Measurements from ENCODE around the gene METRN. TPM values are rescaled to one million over a fixed set of nuclear protein-coding genes. Genes with fewer than 3 reads are reported as not detected.

METRN gene
- total RNA-seq, 4 donors from 2014 or later: 51.0 to 109 (median 57.0) TPM

DNA sequence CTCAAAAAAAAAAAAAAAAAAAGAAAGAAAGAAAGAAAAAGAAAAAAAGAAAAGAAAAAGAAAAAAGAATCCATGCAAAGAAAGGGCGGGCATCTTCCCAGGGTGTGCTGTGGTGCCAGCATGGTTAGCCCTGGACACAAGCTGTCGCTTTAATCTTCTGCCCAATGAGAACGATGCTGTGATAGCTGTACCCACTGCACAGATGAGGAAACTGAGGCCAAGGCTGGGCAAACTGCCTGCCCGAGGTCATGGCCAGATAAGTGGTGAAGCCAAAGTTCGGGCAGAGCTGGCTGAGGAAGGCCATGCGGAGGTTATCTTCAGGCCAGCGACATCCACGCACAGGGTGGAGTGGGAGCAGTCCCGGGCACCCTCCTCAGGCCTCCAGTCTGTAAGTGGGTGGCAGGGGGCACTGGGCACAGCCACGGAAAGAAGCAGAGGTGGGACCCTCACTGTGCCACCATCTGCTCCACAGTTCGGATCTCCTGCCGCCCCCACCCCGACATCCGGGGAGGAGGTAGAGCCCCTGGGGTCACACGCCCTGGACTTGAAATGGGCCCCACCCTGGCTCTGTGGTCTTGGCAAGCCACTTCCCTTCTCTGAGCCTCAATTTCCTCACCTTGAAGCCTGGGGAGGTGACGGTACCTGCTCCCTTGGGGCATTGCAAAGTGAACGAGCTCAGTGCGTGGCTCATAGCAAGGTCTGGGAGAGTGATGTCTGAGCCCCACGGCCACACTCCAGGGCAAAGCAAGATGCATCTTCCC lies 15.8 kb upstream of the METRN start:
- no peak for TF ChIP-seq POLR2A (IDR thresholded peaks at IDR 0.05)
- TF ChIP-seq, protein P1, sequence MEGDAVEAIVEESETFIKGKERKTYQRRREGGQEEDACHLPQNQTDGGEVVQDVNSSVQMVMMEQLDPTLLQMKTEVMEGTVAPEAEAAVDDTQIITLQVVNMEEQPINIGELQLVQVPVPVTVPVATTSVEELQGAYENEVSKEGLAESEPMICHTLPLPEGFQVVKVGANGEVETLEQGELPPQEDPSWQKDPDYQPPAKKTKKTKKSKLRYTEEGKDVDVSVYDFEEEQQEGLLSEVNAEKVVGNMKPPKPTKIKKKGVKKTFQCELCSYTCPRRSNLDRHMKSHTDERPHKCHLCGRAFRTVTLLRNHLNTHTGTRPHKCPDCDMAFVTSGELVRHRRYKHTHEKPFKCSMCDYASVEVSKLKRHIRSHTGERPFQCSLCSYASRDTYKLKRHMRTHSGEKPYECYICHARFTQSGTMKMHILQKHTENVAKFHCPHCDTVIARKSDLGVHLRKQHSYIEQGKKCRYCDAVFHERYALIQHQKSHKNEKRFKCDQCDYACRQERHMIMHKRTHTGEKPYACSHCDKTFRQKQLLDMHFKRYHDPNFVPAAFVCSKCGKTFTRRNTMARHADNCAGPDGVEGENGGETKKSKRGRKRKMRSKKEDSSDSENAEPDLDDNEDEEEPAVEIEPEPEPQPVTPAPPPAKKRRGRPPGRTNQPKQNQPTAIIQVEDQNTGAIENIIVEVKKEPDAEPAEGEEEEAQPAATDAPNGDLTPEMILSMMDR (IDR thresholded peaks at IDR 0.05): no peak
- intact Hi-C loops (cut with DNase I): no loop called here
- Histone ChIP-seq H3K4me1 (peaks cover 15 to 26% of the 10 kb centered on the region in 2 donors), H3K36me3 (no peaks in the 10 kb centered on the region), H3K27me3 (peaks cover 13% of the 10 kb centered on the region), H3K9me3 (no peaks in the 10 kb centered on the region), H3K27ac (no peak overlapping the region), H3K4me3 (replicated peaks in 1 of 3) (no peak overlapping the region)
- 59 to 75% methylated on average over 10 to 19 of the region's 19 CpGs for WGBS, 2 donors
- no peak for DNase-seq

GRCh38 chr16:700684-701584 lies 14.0 kb upstream of the METRN start:
- WGBS, 2 donors: 9 to 10% methylated on average over 13 to 22 of the region's 76 CpGs
- H3K27ac ChIP-seq: no peak overlapping the region
- peaks cover under 1 to 18% of the 10 kb centered on the region in 2 donors for H3K4me1 ChIP-seq
- DNase-seq: no peak
- intact Hi-C loops (cut with DNase I): loop anchor here (10.0 kb wide), 1 partner anchor 494 kb away; no protein-coding TSS in a partner anchor
- H3K36me3 ChIP-seq: no peaks in the 10 kb centered on the region
- no peaks in the 10 kb centered on the region for H3K9me3 ChIP-seq
- TF ChIP-seq POLR2A (IDR thresholded peaks at IDR 0.05): no peak
- TF ChIP-seq, protein P1 (IDR thresholded peaks at IDR 0.05): no peak
- H3K27me3 ChIP-seq: peaks cover 17% of the 10 kb centered on the region
- H3K4me3 ChIP-seq (replicated peaks in 1 of 3): no peak overlapping the region

DNA sequence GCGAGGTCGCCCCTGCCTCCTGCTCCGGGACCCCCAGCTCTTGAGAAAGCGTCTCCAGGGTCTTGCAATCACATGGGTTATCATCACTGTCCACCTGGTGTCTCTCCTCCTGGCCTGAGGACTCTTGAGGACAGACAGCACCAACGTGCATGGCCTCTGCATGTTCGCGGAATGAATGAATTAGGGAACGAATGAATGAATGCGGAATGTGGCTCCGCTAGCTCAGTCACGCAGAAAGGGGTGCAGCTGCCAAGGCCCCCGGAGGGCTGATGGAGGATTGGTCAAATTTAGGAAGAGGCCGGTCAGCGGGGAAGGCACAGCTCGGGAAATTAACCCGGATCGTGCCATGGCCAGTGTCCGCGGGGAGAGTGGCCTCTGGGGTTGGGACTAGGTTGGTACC lies 12.6 kb upstream of the METRN start:
- Histone ChIP-seq H3K9me3 (no peaks in the 10 kb centered on the region), H3K27ac (no peak overlapping the region), H3K27me3 (peaks cover 23% of the 10 kb centered on the region), H3K36me3 (no peaks in the 10 kb centered on the region), H3K4me3 (replicated peaks in 1 of 3) (no peak overlapping the region), H3K4me1 (peaks cover 0 to 14% of the 10 kb centered on the region in 2 donors)
- intact Hi-C loops (cut with DNase I): loop anchor here (10.0 kb wide), 1 partner anchor 492 kb away; no protein-coding TSS in a partner anchor
- WGBS, 2 donors: 83 to 84% methylated on average over 19 of the region's 19 CpGs
- no peak for DNase-seq
- TF ChIP-seq, protein P1 (IDR thresholded peaks at IDR 0.05): no peak
- no peak for TF ChIP-seq POLR2A (IDR thresholded peaks at IDR 0.05)

- Histone ChIP-seq H3K36me3 (no peaks in the 10 kb centered on the region), H3K9me3 (no peaks in the 10 kb centered on the region), H3K4me3 (replicated peaks in 1 of 3) (no peak overlapping the region), H3K4me1 (peaks cover 0 to 14% of the 10 kb centered on the region in 2 donors), H3K27ac (no peak overlapping the region), H3K27me3 (peaks cover 23% of the 10 kb centered on the region)
- DNase-seq: no peak
- WGBS, 2 donors: 60 to 84% methylated on average over 1 to 6 of the region's 12 CpGs
- intact Hi-C loops (cut with DNase I): loop anchor here (10.0 kb wide), 1 partner anchor 491 kb away; no protein-coding TSS in a partner anchor
- no peak for TF ChIP-seq POLR2A (IDR thresholded peaks at IDR 0.05)
- TF ChIP-seq, protein P1 (IDR thresholded peaks at IDR 0.05): no peak
These were observed 11.5 kb upstream of the METRN start for GRCh38 chr16:703406-703805.
